PFSK-1 (cell line): Measurements from ENCODE around the gene MUC22.

Experiments
- POLR2AphosphoS5 ChIP-seq: IDR thresholded peaks from 2 replicates; pipeline ENCODE4 v1.6.1; 2012; ENCODE audit warnings: low read depth, mild to moderate bottlenecking, control low read depth, low read length, moderate library complexity
- TAF1 ChIP-seq: IDR thresholded peaks from 2 replicates; pipeline ENCODE4 v1.6.1; 2012; ENCODE audit warnings: low read length, control low read depth, borderline replicate concordance; ENCODE audit not compliant: insufficient read depth

DNA sequence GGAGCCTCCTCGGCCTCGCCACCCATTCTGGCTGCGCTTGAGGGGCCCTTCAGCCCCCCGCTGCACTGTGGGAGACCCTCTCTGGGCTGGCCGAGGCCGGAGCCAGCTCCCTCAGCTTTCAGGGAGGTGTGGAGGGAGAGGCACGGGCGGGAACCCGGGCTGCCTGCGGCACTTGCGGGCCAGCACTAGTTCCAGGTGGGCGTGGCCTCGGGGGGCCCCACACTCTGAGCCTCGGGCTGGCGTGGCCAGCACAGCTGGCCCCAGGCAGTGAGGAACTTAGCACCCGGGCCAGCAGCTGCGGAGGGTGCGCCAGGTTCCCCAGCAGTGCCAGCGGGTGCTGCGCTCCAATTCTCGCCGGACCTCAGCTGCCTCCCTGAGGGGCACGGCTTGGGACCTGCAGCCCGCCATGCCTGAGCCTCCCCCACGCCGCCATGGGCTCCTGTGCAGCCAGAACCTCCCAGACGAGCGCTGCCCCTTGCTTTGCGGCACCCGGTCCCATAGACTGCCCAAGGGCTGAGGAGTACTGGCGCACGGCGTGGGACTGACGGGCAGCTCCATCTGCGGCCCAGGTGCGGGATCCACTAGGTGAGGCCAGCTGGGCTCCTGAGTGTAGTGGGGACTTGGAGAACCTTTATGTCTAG, 6.5 kb downstream of the MUC22 start:
- TF ChIP-seq POLR2AphosphoS5 (no peak), TAF1 (no peak)
